ENCODE measurements around the gene FN1.

Gene FN1

DNA sequence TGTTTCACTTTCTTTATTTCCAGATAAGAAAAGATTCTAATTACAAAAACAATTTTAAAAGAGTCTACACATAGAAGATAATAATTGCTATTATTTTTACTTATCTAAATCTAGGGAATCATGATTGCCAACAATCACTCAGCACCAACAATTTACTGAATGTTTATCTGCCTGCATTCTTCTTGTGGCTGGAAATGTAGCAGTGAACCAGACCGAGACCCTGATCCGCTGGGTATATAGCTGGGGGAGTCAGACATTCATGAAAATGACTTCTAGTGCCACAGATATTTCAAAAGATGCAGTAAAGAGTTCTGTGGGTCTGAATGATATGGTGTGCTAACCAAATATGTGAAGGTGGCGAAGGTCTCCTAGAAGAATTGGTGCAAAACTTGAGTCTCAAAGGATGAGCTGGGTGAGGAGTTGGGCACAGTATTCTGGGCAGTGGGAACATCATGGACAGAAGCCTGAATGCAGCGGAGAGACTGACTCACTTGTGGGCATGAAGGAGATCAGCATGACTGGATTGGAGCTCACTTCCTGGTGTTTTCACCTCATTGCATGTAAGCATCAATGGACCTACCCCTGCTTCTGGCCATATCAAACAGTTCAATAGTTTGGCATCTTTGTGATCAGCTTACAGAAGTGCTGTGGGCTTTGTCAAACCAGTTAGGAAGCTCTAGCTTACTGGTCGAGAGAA lies 26.1 kb upstream of the FN1 start:
- H3K4me1 ChIP-seq (ENCODE audit: control insufficient read depth, insufficient read depth, low read length): no peaks in the 10 kb centered on the region
- H3K27ac ChIP-seq (ENCODE audit: insufficient read depth, low read depth, low read length, poor library complexity, severe bottlenecking): no peak overlapping the region
- H3K4me3 ChIP-seq (ENCODE audit: insufficient read depth, low read depth, low read length): no peak overlapping the region
- WGBS, 2 experiments: 94 to 95% methylated on average over 5 of the region's 5 CpGs
- no peaks in the 10 kb centered on the region for H3K36me3 ChIP-seq (ENCODE audit: control insufficient read depth, insufficient read depth, low read length)
- H3K9me3 ChIP-seq (ENCODE audit: control insufficient read depth, low read length): no peaks in the 10 kb centered on the region
- no peaks in the 10 kb centered on the region for H3K27me3 ChIP-seq (ENCODE audit: control insufficient read depth, insufficient read depth, low read length, poor library complexity, severe bottlenecking)

DNA sequence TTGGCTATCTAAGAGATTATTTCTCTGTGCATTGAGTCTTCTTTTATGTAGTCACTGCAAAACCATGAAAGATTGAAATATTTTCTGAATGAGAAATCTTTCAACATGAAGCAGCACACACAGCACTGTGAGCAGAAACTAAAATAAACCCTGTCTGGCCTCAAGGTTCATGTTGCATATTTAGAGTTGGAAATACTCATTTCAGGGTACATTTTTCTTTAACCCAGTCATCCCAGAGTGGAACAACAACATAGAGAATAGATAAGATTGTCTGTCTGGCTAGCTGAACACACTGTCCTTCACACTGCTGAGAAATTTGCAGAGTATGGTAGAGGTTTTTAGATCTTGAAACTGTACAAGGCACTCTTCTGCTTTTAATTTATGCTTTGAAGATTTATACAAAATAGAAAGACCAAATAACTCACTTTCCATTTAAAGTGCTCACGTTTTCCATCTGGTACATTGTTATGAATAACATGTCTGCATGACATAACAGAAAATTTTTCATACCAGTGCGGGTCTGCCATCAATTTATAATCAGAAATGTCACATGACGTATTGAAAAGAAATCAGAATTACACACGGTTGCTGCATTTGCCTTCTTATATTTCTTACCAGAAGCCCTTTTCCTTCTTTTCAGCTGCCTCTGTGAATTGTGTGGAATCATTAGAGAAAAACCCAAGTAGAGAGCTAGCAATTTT lies 25.0 kb upstream of the FN1 start:
- no peaks in the 10 kb centered on the region for H3K27me3 ChIP-seq (ENCODE audit: control insufficient read depth, insufficient read depth, low read length, poor library complexity, severe bottlenecking)
- H3K4me3 ChIP-seq (ENCODE audit: insufficient read depth, low read depth, low read length): no peak overlapping the region
- WGBS, 2 experiments: 83 to 85% methylated on average over 4 of the region's 4 CpGs
- H3K9me3 ChIP-seq (ENCODE audit: control insufficient read depth, low read length): no peaks in the 10 kb centered on the region
- H3K4me1 ChIP-seq (ENCODE audit: control insufficient read depth, insufficient read depth, low read length): no peaks in the 10 kb centered on the region
- H3K36me3 ChIP-seq (ENCODE audit: control insufficient read depth, insufficient read depth, low read length): no peaks in the 10 kb centered on the region
- no peak overlapping the region for H3K27ac ChIP-seq (ENCODE audit: insufficient read depth, low read depth, low read length, poor library complexity, severe bottlenecking)

DNA sequence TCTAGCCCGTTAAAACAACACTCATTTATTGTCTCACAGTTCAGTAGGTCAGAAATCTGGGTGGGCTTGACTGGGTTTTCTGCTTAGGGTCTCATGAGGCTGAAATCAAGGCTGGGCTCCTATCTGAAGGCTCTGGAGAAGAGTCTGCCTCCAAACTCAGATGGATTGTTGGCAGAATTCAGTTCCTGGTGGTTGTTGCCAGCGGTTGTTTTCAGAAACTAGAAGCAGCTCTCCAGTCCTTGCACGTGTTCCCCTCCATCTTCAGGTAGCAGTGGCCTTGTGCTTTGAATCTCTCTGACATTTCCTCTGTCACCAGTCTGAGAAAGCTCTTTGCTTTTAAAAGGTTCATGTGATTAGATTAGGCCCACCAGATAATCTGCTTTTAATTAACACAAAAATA lies 20.1 kb upstream of the FN1 start:
- H3K36me3 ChIP-seq (ENCODE audit: control insufficient read depth, insufficient read depth, low read length): no peaks in the 10 kb centered on the region
- H3K4me1 ChIP-seq (ENCODE audit: control insufficient read depth, insufficient read depth, low read length): no peaks in the 10 kb centered on the region
- no peak overlapping the region for H3K27ac ChIP-seq (ENCODE audit: insufficient read depth, low read depth, low read length, poor library complexity, severe bottlenecking)
- H3K4me3 ChIP-seq (ENCODE audit: insufficient read depth, low read depth, low read length): no peak overlapping the region
- H3K27me3 ChIP-seq (ENCODE audit: control insufficient read depth, insufficient read depth, low read length, poor library complexity, severe bottlenecking): no peaks in the 10 kb centered on the region
- WGBS, 2 experiments: 88 to 94% methylated on average over 3 of the region's 3 CpGs
- no peaks in the 10 kb centered on the region for H3K9me3 ChIP-seq (ENCODE audit: control insufficient read depth, low read length)

DNA sequence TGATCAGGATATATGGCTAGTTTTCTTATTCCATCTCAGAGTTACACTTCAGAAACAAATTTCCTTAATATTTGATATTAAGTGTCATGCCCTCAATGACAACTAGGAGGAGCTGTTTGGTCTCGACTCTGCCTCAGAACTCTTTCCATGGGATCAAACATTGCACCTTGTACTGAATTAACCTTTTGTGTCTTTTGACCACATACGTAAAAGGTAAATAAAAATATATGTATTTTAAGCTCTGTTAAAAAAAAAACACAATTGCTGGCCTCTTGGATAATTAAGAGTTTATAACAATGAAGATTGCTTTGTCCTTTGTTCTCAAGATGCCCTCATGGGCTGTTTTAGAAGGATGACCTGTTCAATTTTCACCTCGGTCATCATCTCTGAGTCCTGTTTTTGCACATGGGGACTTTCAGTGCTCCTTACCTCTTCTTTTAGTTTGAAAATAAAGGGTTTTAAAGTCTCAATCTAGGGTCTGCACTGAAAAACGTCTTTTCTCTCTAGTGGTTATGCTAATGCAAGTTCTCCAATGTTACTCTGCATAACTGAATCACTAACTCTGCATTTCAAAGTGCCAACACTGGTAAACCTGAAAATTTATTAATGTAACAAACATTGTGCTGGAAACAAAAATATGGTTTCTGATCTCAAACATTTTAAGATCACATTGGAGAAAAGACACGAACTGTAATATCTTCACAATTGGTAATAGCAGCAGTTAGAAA lies 18.8 kb upstream of the FN1 start:
- Histone ChIP-seq H3K4me1 (ENCODE audit: control insufficient read depth, insufficient read depth, low read length) (no peaks in the 10 kb centered on the region), H3K9me3 (ENCODE audit: control insufficient read depth, low read length) (no peaks in the 10 kb centered on the region), H3K27ac (ENCODE audit: insufficient read depth, low read depth, low read length, poor library complexity, severe bottlenecking) (no peak overlapping the region), H3K4me3 (ENCODE audit: insufficient read depth, low read depth, low read length) (no peak overlapping the region), H3K27me3 (ENCODE audit: control insufficient read depth, insufficient read depth, low read length, poor library complexity, severe bottlenecking) (no peaks in the 10 kb centered on the region), H3K36me3 (ENCODE audit: control insufficient read depth, insufficient read depth, low read length) (no peaks in the 10 kb centered on the region)
- WGBS, 2 experiments: 58 to 85% methylated on average over 4 to 5 of the region's 5 CpGs

DNA sequence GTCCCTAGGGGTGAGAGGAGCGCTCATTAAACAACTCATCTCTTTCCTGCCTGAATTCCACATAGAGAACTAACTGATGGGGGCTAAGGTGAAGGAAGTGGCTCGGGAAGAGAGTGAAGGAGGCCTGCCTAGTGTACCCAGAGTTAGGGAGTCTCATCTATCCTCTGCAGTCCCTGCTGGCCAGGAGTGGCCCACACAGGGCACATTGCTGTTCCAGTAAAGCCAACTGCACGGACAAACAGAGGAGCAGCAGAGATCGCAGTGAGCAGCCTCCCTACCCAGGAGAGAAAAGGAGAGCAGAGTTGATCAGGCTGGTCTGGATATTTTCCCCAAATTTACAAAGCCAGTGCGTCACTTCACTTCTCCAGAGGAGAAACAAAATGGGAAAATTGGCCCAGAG lies 16.9 kb upstream of the FN1 start:
- Histone ChIP-seq H3K27ac (ENCODE audit: insufficient read depth, low read depth, low read length, poor library complexity, severe bottlenecking) (no peak overlapping the region), H3K27me3 (ENCODE audit: control insufficient read depth, insufficient read depth, low read length, poor library complexity, severe bottlenecking) (no peaks in the 10 kb centered on the region)
- WGBS, 2 experiments: 64 to 72% methylated on average over 4 to 5 of the region's 5 CpGs

DNA sequence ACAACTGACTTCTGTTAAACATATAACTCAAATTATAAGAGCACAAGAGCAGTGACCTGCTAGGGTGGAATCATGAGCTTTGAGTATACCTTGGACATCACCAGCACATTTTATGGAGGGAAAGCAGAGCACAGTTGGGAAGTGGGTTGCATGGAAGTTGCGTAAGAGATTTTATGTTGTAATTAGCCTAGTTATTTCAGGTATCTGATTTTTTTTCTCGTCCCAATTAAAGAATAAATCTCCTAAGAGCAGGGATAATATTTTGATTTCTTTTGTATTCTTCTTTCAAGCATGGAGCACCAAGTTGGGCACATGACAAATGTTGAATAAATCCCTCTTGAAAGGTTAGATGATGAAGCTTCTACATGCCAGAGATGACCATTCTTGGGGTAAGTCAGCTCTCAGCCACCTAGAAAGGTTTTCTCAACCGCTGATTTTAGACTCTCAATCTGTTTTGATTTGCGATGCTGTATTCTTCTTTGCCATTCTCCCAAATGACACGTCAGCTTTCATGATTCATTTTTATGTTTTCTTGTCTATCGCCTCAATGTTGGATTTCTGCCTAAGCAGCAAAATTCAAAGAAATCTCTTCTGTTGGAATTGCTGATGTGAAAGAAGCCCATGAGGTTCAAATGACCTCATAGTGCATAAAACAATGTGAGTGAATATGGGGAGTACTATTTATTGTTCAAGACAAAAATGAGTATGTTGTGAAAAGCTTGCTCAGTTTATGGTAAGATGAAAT lies 15.3 kb upstream of the FN1 start:
- H3K4me3 ChIP-seq (ENCODE audit: insufficient read depth, low read depth, low read length): no peak overlapping the region
- no peaks in the 10 kb centered on the region for H3K9me3 ChIP-seq (ENCODE audit: control insufficient read depth, low read length)
- H3K36me3 ChIP-seq (ENCODE audit: control insufficient read depth, insufficient read depth, low read length): no peaks in the 10 kb centered on the region
- WGBS, 2 experiments: 92 to 98% methylated on average over 6 of the region's 6 CpGs
- H3K27me3 ChIP-seq (ENCODE audit: control insufficient read depth, insufficient read depth, low read length, poor library complexity, severe bottlenecking): no peaks in the 10 kb centered on the region
- no peaks in the 10 kb centered on the region for H3K4me1 ChIP-seq (ENCODE audit: control insufficient read depth, insufficient read depth, low read length)
- no peak overlapping the region for H3K27ac ChIP-seq (ENCODE audit: insufficient read depth, low read depth, low read length, poor library complexity, severe bottlenecking)

More for the DNA sequence above, 16.9 kb upstream of the FN1 start:
- no peak overlapping the region for H3K4me3 ChIP-seq (ENCODE audit: insufficient read depth, low read depth, low read length)
- H3K4me1 ChIP-seq (ENCODE audit: control insufficient read depth, insufficient read depth, low read length): no peaks in the 10 kb centered on the region
- no peaks in the 10 kb centered on the region for H3K36me3 ChIP-seq (ENCODE audit: control insufficient read depth, insufficient read depth, low read length)
- H3K9me3 ChIP-seq (ENCODE audit: control insufficient read depth, low read length): no peaks in the 10 kb centered on the region

DNA sequence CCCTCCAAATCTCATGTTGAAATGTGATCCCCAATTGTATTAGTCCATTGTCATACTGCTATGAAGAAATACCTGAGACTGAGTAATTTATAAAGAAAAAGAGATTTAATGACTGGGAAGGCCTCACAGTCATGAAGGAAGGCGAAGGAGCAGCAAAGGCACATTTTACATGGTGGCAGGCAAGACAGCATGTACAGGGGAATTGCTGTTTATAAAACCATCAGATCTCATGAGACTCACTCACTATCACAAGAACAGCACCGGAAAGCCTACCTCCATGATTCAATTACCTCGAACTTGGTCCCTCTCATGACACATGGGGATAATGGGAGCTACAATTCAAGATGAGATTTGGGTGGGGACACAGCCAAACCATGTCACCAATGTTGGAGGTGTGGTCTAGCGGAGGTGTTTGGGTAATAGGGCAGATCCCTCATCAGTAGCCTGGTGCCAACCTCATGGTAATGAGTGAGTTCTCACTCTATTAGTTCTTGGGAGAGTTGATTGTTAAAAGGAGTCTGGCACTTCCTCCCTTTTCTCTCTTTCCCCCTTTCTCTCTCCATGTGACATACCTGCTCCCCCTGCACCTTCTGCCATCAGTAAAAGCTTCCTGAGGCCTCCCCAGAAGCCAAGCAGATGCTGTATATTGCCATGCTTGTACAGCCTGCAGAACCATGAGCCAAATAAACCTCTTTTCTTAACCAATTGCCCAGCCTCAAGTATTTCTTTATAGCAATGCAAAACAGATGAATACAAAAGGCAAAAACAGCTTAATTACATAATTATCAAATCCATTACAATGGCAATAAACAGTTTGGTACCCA lies 14.5 kb upstream of the FN1 start:
- WGBS, 2 experiments: 80 to 96% methylated on average over 4 of the region's 4 CpGs
- Histone ChIP-seq H3K4me1 (ENCODE audit: control insufficient read depth, insufficient read depth, low read length) (no peaks in the 10 kb centered on the region), H3K27me3 (ENCODE audit: control insufficient read depth, insufficient read depth, low read length, poor library complexity, severe bottlenecking) (no peaks in the 10 kb centered on the region), H3K9me3 (ENCODE audit: control insufficient read depth, low read length) (no peaks in the 10 kb centered on the region), H3K36me3 (ENCODE audit: control insufficient read depth, insufficient read depth, low read length) (no peaks in the 10 kb centered on the region), H3K4me3 (ENCODE audit: insufficient read depth, low read depth, low read length) (no peak overlapping the region), H3K27ac (ENCODE audit: insufficient read depth, low read depth, low read length, poor library complexity, severe bottlenecking) (no peak overlapping the region)

DNA sequence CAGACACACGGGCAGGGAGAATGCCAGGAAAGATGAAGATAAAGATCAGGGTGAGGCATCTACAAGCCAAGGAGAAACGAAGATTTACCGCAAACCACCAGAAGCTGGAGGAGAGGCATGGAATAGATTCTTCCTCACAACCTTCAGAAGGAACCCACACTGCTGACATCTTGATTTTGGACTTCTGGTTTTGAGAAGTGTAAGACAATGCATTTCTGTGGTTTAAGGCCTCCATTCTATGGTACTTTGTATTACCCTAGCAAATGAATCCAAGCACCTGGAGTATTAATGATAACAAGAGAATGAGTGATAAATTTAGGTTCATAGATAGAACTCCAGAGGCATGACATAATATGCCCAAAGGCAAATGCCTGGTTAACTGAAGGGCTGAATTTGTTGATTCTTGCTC lies 11.8 kb upstream of the FN1 start:
- Histone ChIP-seq H3K9me3 (ENCODE audit: control insufficient read depth, low read length) (no peaks in the 10 kb centered on the region), H3K36me3 (ENCODE audit: control insufficient read depth, insufficient read depth, low read length) (no peaks in the 10 kb centered on the region), H3K27me3 (ENCODE audit: control insufficient read depth, insufficient read depth, low read length, poor library complexity, severe bottlenecking) (no peaks in the 10 kb centered on the region), H3K27ac (ENCODE audit: insufficient read depth, low read depth, low read length, poor library complexity, severe bottlenecking) (no peak overlapping the region), H3K4me3 (ENCODE audit: insufficient read depth, low read depth, low read length) (no peak overlapping the region), H3K4me1 (ENCODE audit: control insufficient read depth, insufficient read depth, low read length) (no peaks in the 10 kb centered on the region)
- 94 to 99% methylated on average over 3 of the region's 3 CpGs for WGBS, 2 experiments

DNA sequence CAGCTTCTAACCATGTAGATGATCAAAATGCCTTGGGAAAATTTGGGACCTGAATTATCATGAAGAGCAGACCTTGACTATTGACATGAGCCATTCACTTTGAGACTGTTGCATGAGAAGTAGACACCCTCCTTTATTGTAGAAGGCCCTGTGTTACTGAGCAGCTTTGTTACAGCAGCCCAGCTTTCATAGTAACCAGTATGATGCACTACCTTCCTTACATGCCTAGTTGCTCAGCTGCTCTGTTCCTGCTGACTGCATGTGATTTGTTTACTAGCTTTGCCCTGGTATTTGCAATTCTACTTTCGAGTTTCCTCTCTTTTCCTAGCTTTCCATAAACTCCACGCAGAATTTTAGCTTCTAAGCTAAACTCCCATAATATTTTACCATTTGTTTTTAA lies 11.2 kb upstream of the FN1 start:
- Histone ChIP-seq H3K4me3 (ENCODE audit: insufficient read depth, low read depth, low read length) (no peak overlapping the region), H3K36me3 (ENCODE audit: control insufficient read depth, insufficient read depth, low read length) (no peaks in the 10 kb centered on the region), H3K27ac (ENCODE audit: insufficient read depth, low read depth, low read length, poor library complexity, severe bottlenecking) (no peak overlapping the region), H3K27me3 (ENCODE audit: control insufficient read depth, insufficient read depth, low read length, poor library complexity, severe bottlenecking) (no peaks in the 10 kb centered on the region), H3K4me1 (ENCODE audit: control insufficient read depth, insufficient read depth, low read length) (no peaks in the 10 kb centered on the region), H3K9me3 (ENCODE audit: control insufficient read depth, low read length) (no peaks in the 10 kb centered on the region)
- WGBS, 2 experiments: 88 to 100% methylated on average over 1 to 2 of the region's 2 CpGs

Data from ectodermal cell (in vitro differentiated cells).